H1 (cell line): ENCODE results near the gene MANSC4. TPM values are rescaled to one million over a fixed set of nuclear protein-coding genes. Genes with fewer than 3 reads are reported as not detected.

Experiments used
- ASH2L ChIP-seq: fragments of 200-600, 300-600 bp; sonication (generic); IDR thresholded peaks from one replicate; pipeline ENCODE4 v1.7.1; 2017; ENCODE audit warnings: low read length
- CHD2 ChIP-seq: IDR thresholded peaks from 2 replicates; pipeline ENCODE4 v1.6.1; 2012; ENCODE audit warnings: low read length, improper control_type of control experiment
- GABPA ChIP-seq: IDR thresholded peaks from 2 replicates; pipeline ENCODE4 v1.6.1; 2011; ENCODE audit warnings: mild to moderate bottlenecking, low read length, moderate library complexity, borderline replicate concordance; ENCODE audit not compliant: insufficient read depth
- KDM5A ChIP-seq: fragments of 200-600 bp; IDR thresholded peaks from 2 replicates; pipeline ENCODE4 v1.7.1; 2012; ENCODE audit warnings: mild to moderate bottlenecking, low read length, inconsistent platforms, mixed read lengths
- TAF7 ChIP-seq: optimal IDR thresholded peaks from 2 replicates; pipeline ENCODE3; 2011; ENCODE audit warnings: low read depth, mild to moderate bottlenecking, inconsistent platforms, low read length, moderate library complexity, borderline replicate concordance
- polyA plus RNA-seq, 7 experiments: library from polyadenylated mRNA; depleted of rRNA in 3 of 7; stranded (reverse) in 5 of 7; unstranded in 2 of 7; fragments of >200 nt in 5 of 7; fragments of 200-250 nt in 2 of 7; gene quantifications; 1 replicate in 5 of 7; 2 replicates in 1 of 7; 4 replicates in 1 of 7; pipeline versions ENCODE4 v1.2.1 to v1.2.3, GENCODE V29; 2011 to 2013; ENCODE audit warnings: missing spikeins in 2 of 7, mixed read lengths in 2 of 7
- total RNA-seq: library from RNA; stranded (reverse); fragmentation: NEBNext Ultra II Directional; extraction: Animal tissue kit (Norgen Biotek cat#: 25700); gene quantifications from 2 replicates; pipeline ENCODE4 v1.2.1, GENCODE V29; 2021

Gene MANSC4
- total and polyA plus RNA-seq, 2 of the 8 experiments (the other 6 are each of a cell fraction or from before 2014, with no cell fraction given), result not detected

DNA sequence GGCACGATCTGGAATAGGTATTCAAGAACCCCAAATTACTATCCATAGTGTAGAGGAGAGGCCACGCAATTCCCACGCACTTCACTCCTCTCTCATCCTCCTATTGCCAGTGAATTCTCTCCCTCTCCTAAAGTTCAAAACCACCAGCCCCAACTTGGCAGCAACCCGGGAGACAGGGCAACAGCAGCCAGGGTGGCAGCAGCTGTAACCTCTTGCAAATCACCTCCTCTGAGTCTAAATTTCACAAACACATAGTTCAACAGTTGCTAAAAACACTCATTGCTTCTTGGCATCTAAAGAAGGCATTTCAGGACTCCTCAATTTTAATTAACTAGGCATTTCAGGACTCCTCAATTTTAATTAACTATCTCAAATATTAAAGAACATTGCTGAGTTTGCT, 37.7 kb upstream of the MANSC4 start (continued):
- TF ChIP-seq TAF7 (no peak), KDM5A (no peak), ASH2L (no peak), GABPA (no peak), CHD2 (no peak)
